HG02840 (cell line): Measurements from ENCODE around the gene DPT.

ENCODE experiments used
- ATAC-seq: cut with Tn5 transposase; IDR thresholded peaks from one replicate; pipeline ENCODE4 v1.9.1; 2021; ENCODE audit warnings: mild to moderate bottlenecking, moderate library complexity, moderate number of reproducible peaks; ENCODE audit not compliant: unreplicated experiment, low FRiP score

DPT gene

GRCh38 chr1:168736520-168736919 is 7.5 kb upstream of the DPT start:
- no peak for ATAC-seq

- no peak for ATAC-seq
Measured at GRCh38 chr1:168735974-168736373, 7.0 kb upstream of the DPT start.

DNA sequence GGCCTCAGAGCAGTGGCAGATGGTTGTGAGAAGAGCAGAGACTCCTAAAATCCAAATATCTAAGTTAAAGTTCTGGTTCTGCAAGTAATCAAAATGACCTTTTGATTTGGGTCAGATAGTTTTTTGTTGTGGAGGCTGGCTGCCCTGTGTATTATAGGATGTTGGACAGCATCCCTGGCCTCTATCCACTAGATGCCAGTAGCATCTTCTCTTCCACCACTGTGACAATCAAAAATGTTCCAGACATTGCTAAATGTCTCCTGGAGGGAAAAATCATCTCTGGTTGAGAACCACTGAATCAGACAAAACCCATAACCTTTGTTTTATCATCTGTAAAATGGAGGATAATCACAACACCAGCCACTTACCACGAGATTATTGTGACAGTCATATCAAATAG is 5.9 kb upstream of the DPT start:
- ATAC-seq, result no peak

GRCh38 chr1:168734271-168734670 is 5.3 kb upstream of the DPT start:
- no peak for ATAC-seq

DNA sequence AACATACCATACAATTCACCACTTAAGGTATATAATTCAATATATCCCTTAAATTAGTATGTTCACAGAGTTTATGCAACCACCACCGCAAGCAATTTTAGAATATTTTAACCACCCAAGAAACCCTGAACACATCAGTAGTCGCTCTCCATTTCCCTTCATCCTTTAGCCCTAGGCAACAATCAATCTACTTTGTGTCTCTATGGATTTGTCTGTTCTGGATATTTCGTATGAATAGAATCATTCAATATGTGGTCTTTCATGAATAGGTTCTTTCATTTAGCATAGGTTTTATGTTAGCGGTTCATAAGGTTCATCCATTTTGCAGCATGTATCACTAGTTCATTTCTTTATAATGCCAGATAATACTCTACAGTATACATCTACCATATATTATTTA is 4.2 kb upstream of the DPT start:
- no peak for ATAC-seq

DNA sequence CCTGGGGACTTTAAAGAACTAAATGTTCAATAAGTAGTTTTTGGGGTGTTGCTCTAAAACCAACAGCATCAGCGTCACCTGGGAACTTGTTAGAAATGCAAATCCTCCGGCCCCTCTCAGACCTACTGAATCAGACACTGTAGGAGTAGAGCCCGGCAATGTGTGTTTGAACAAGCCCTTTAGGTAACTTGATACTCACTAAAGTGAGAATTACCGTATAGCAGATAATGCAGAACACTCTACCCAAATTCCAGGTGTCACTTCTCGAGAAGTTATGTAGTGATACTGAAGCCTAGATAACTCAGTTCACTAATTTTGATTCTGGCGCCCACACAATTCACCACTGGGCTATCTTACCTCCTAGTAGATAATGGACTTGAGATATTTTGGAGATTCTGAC is 3.7 kb upstream of the DPT start:
- ATAC-seq, result no peak

GRCh38 chr1:168731244-168731953 is 2.4 kb upstream of the DPT start:
- no peak for ATAC-seq

DNA sequence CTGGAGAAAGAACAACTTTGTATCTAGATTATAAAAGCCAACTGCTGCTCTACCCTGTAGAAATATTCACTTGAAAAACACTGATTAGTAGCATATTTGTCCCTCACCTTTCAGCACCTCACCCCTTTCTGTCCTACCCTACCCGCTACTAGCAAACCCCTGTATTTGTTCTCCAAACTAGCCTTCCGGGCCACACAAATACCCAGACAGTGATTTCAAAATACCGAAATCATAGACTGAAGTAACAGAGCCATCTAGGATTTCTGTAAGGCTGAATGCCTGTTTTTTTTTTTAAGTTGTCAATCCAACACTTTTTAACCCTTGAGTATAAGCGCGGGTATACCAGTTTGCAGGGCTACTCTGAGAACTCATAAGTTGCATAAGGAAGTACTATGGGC is 398 bp upstream of the DPT start:
- ATAC-seq, result no peak

DNA sequence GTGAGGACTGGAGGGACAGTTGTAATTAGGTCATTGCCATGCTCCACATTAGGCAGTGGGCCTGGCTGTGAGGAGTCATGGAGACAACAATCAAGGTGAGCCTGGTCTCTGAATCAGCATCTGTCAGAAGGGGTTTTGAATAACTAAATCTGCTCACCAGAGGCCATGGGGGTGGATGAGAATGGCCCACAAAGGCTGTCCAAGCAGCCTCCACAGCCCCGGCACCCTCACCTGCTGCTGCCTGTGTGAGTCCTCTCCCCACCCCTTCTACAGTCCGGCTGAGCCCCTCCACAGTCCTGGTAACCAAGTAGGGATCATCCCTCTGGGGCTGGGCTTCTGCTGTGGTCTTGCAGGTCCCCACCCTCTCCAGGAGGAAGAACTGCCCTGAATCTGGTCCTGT is 2.3 kb downstream of the DPT start:
- ATAC-seq, result no peak

DNA sequence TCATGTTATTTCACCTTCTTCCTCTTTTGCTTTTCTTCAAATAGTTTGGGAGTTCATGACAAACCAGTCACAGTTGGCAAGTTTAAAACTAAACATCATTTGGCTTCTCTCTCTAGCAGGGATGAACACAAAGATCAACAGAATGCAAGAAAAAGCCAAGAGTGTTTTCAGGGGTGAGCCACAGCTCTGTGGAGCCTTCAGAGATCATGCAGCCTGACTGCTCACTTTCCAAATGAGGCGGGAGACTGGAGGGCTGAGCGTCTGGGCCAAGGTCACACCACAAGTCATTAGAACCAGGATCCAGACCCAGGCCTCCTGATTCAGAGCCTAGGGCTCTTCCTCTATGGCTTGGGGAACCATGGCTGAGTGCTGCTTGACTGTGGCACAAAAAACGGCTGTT is 2.7 kb downstream of the DPT start:
- ATAC-seq, result no peak

GRCh38 chr1:168725831-168726230 is 3.2 kb downstream of the DPT start:
- no peak for ATAC-seq

DNA sequence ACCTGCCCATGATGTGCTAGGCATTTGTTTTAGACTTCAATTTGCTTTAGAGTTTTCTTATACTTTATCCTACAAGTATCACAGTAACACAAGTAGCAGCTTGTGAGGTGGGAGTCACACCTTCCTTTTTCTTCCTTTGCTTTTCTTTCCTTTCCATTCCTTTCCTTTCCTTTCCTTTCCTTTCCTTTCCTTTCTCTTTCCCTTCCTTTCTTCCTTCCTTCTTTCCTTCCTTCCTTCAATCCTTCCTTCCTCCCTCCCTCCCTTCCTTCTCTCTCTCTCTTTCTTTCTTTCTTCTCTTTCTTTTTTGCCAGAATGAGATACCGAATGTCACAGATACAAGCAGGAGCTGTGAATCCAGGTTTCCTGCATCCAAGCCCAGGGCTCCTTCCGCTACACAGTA is 3.9 kb downstream of the DPT start:
- no peak for ATAC-seq

DNA sequence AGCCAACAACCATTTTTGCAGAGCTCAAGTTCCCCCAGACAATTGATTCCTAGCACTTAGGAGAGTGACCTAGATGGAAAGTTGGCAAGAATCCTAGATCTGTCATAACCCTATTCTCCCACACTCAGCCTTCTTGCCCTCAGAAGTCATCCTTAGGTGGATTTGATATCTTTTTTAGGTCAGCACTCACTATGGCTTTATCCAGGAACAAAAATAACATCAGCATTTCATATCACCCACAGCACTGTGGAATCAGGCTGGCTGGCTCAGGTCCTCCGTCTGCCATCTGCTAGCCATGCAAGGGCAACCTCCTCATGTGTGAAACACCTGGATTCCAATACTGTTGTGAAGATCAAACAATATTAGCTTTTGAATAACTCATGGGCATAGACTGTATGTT is 6.0 kb downstream of the DPT start:
- no peak for ATAC-seq

DNA sequence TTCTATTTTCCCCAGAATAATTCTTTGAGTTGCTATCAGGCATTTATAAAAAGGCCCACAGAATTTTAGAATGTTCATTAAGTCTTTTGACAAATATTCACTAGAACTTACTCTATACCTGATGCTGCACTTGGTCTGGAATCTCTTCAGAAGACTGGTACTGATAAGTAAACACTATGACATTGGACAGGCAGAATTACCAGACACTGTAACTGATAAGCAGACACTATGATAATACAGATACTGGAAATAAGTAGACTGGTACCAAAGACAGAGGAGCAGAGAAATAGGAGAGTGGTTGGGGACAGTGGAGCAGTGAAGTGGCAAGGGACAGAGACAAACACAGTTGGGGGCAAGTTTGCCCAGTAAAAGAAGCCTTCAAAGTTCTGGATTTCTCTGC is 8.2 kb downstream of the DPT start:
- no peak for ATAC-seq

GRCh38 chr1:168719306-168720111 is 9.5 kb downstream of the DPT start:
- ATAC-seq, result no peak

DNA sequence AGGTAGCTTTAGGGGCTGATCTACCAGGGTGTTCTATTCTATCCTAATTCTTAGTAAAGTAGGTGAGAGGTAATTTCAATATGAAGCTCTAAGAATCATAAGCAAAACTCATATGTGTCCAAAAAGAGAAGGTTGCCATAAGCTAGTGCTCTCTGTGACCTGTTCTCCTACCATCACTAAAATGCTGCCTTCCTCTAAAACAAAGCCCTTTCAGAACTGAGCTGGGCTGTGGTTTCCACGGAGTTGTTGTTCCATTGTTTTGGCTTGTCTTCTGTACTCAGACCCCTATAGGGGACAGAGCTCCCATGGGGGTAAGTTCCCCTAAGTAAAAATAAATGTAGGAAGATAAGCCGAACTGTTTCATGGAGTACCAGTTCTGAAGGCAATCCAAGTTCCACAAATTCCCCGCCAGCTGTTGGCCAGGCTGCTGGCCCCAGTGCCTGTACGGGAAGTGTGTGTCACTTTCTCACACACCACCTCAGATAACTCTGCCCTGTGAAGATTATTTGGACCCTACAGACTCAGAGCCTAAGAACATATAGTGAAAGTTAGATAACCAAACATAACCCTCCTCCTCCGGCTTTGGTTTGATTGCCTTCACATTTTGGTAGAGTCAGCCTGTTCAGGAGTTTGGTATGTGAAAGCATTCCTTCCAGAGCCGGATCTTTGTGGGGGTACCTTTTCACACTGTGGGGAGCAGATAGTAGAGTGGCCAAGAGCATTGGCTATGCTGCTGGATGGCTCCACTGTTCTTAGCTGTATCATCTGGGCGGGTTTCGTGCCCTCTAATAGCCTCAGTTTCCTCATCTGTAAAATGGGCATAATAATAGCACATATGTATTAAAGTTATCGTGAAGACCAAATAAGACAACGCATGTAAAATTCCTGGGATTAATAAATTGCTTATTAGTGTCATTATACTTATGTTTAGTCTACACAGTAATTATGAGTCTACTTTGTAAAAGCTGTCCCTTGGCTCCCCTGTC is 10.8 kb downstream of the DPT start:
- ATAC-seq, result no peak

DNA sequence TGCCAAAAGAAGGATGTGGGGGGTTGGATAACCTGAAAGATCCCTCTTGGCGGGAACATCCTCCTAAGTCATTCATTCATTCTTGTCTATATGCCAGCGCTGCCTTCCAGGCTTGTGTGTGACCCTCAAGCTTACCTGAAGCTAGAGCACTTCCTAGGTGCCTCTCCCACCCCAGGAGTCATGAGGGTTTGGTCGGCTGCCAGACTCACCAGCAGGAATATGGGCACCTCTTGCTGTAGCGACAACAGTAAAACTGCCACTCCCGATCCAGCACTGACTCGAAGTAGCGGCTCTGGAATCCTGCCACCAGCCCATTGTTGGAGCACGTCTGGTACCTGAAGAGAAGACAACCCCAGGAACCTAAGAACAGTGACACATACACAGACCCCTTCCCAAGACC is 15.0 kb downstream of the DPT start:
- no peak for ATAC-seq

DNA sequence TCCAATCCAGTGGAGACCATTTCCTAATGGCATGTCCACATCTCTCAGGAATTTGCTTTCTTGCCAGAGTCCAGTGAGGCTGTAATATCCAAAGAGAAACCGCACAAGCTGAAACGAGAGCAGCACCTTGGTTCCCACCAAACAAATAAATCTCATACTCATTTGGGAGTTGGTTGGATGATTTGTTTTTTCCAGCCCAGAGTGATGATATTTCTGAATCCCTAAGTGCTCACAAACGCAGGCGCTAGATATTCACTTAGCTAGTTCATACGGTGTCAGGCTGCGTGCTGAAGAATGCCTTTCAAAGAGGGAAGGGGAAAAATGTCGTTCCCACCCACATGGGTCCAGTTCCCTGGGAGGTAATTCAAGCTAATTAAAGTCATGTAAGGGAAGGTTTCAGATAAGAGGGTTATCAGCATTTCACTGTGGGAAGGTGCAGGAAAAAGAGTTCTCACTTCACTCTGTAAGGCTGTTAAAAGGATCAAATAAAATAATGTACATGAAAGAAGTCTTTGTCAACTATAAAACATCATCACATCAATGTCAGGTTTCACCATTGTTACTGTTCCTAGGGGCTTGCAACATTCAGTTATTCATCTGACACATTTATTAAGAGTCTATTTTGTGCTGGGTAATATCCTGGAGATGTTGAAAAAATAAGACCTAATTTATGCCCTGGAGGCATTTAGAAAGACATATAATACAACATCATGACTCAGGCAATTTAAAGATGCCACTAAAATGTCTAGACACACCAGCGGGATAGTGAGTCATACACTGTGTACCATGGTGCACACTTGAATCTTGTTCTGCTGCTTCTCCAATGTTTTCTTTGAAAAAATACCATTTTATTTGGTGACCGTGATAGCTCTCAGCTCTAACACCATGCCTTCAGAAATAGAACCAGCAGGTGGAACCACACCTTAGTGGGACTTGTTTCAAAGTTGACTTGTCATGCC is 19.3 kb downstream of the DPT start:
- no peak for ATAC-seq

- ATAC-seq, result no peak
Measured at GRCh38 chr1:168708698-168709404, 20.2 kb downstream of the DPT start.
